Glutamatergic neuron (in vitro differentiated cells): ENCODE data around the gene NAV3. TPM values are rescaled to one million over a fixed set of nuclear protein-coding genes. Genes with fewer than 3 reads are reported as not detected.

Source experiments
- DNase-seq: peaks from one replicate; pipeline ENCODE4 v3.0.0; 2022
- H3K27ac Mint-ChIP-seq: one replicate; pipeline ENCODE4 v1.8.0; 2020; ENCODE audit warnings: mild to moderate bottlenecking, mixed read lengths, inconsistent platforms; ENCODE audit not compliant: unreplicated experiment
- H3K27me3 Mint-ChIP-seq: one replicate; pipeline ENCODE4 v1.8.0; 2020; ENCODE audit warnings: mild to moderate bottlenecking, moderate library complexity, mixed read lengths, inconsistent platforms; ENCODE audit not compliant: unreplicated experiment
- H3K36me3 Mint-ChIP-seq: one replicate; pipeline ENCODE4 v1.8.0; 2020; ENCODE audit warnings: mild to moderate bottlenecking, mixed read lengths, inconsistent platforms; ENCODE audit not compliant: unreplicated experiment
- H3K4me1 Mint-ChIP-seq: one replicate; pipeline ENCODE4 v1.8.0; 2020; ENCODE audit warnings: mild to moderate bottlenecking, low read depth, mixed read lengths, inconsistent platforms; ENCODE audit not compliant: unreplicated experiment
- H3K4me3 Mint-ChIP-seq: one replicate; pipeline ENCODE4 v1.8.0; 2020; ENCODE audit warnings: mild to moderate bottlenecking, mixed read lengths, inconsistent platforms; ENCODE audit not compliant: unreplicated experiment
- H3K9me3 Mint-ChIP-seq: one replicate; pipeline ENCODE4 v1.8.0; 2020; ENCODE audit warnings: mild to moderate bottlenecking, moderate library complexity, mixed read lengths, inconsistent platforms; ENCODE audit not compliant: unreplicated experiment
- CTCF ChIP-seq: fragments of 200-600 bp; sonication (generic); IDR thresholded peaks from one replicate; pipeline ENCODE4 v1.5.0; 2021; ENCODE audit not compliant: partially characterized antibody, unreplicated experiment
- total RNA-seq: library from RNA; stranded (reverse); fragmentation: NEBNext Ultra II Directional; extraction: Animal tissue kit (Norgen Biotek cat#: 25700); gene quantifications from one replicate; pipeline ENCODE4 v1.2.1, GENCODE V29; 2021; ENCODE audit not compliant: unreplicated experiment

The NAV3 gene
- total RNA-seq, 1 donor from 2014 or later: 13.6 TPM

- H3K27me3 Mint-ChIP-seq: peaks cover 12% of the 10 kb centered on the region
- H3K27ac Mint-ChIP-seq: peak overlapping the region; percentile 93
- peaks cover 12% of the 10 kb centered on the region for H3K9me3 Mint-ChIP-seq
These were observed 379.8 kb downstream of the NAV3 start for GRCh38 chr12:78210506-78210860.

GRCh38 chr12:78210894-78211302 is 380.2 kb downstream of the NAV3 start:
- peaks cover 12% of the 10 kb centered on the region for H3K9me3 Mint-ChIP-seq
- TF ChIP-seq CTCF: no peak
- peak overlapping the region; percentile 53 for H3K4me3 Mint-ChIP-seq
- DNase-seq: no peak
- peaks cover 12% of the 10 kb centered on the region for H3K27me3 Mint-ChIP-seq
- H3K27ac Mint-ChIP-seq: peak overlapping the region; percentile 93
- no peaks in the 10 kb centered on the region for H3K36me3 Mint-ChIP-seq
- peaks cover 48% of the 10 kb centered on the region for H3K4me1 Mint-ChIP-seq

More at GRCh38 chr12:78210506-78210860, 379.8 kb downstream of the NAV3 start:
- no peak for DNase-seq
- TF ChIP-seq CTCF: no peak
- H3K4me3 Mint-ChIP-seq: peak overlapping the region; percentile 77
- H3K4me1 Mint-ChIP-seq: peaks cover 48% of the 10 kb centered on the region
- no peaks in the 10 kb centered on the region for H3K36me3 Mint-ChIP-seq

GRCh38 chr12:78220811-78221210 is 390.1 kb downstream of the NAV3 start:
- H3K4me1 Mint-ChIP-seq: peaks cover 3% of the 10 kb centered on the region

GRCh38 chr12:78224154-78224553 is 393.5 kb downstream of the NAV3 start:
- Mint-ChIP-seq H3K9me3 (peaks cover 2% of the 10 kb centered on the region), H3K27ac (no peak overlapping the region), H3K4me3 (no peak overlapping the region)

More at GRCh38 chr12:78220811-78221210, 390.1 kb downstream of the NAV3 start:
- H3K27ac Mint-ChIP-seq: no peak overlapping the region
- no peak for DNase-seq
- H3K27me3 Mint-ChIP-seq: peaks cover 3% of the 10 kb centered on the region
- H3K9me3 Mint-ChIP-seq: peaks cover 2% of the 10 kb centered on the region
- no peak overlapping the region for H3K4me3 Mint-ChIP-seq
- TF ChIP-seq CTCF: no peak
- H3K36me3 Mint-ChIP-seq: no peaks in the 10 kb centered on the region

GRCh38 chr12:78226763-78227162 is 396.1 kb downstream of the NAV3 start:
- no peak for TF ChIP-seq CTCF
- H3K27me3 Mint-ChIP-seq: peaks cover 3% of the 10 kb centered on the region
- peaks cover 6% of the 10 kb centered on the region for H3K36me3 Mint-ChIP-seq
- H3K4me1 Mint-ChIP-seq: peaks cover 12% of the 10 kb centered on the region
- no peak for DNase-seq
- H3K27ac Mint-ChIP-seq: no peak overlapping the region
- H3K4me3 Mint-ChIP-seq: no peak overlapping the region
- peaks cover 2% of the 10 kb centered on the region for H3K9me3 Mint-ChIP-seq

More at GRCh38 chr12:78224154-78224553, 393.5 kb downstream of the NAV3 start:
- TF ChIP-seq CTCF: no peak
- Mint-ChIP-seq H3K4me1 (peaks cover 3% of the 10 kb centered on the region), H3K27me3 (peaks cover 3% of the 10 kb centered on the region), H3K36me3 (peaks cover 6% of the 10 kb centered on the region)
- no peak for DNase-seq
